A204.1 (cell line): Measurements from ENCODE around the gene FUT2.

ENCODE experiments used
- FAIRE-seq: peaks from 2 replicates; lab custom pipeline; 2012; peaks lifted over from hg19 to GRCh38; lab: Jason Lieb, UNC

The FUT2 gene

GRCh38 chr19:48731452-48731851 lies 35.7 kb downstream of the FUT2 start:
- no peak for FAIRE-seq

GRCh38 chr19:48734625-48735024 lies 38.9 kb downstream of the FUT2 start:
- no peak for FAIRE-seq

GRCh38 chr19:48735031-48735615 lies 39.4 kb downstream of the FUT2 start:
- FAIRE-seq: no peak

GRCh38 chr19:48737360-48737998 lies 41.7 kb downstream of the FUT2 start:
- FAIRE-seq: no peak

GRCh38 chr19:48738557-48739403 lies 43.0 kb downstream of the FUT2 start:
- FAIRE-seq: no peak

- no peak for FAIRE-seq
Observed at GRCh38 chr19:48739404-48740163, 43.8 kb downstream of the FUT2 start.

GRCh38 chr19:48740164-48740972 lies 44.6 kb downstream of the FUT2 start, which contains the start of gene RASIP1:
RASIP1 (minus strand) TSS chr19:48740610; CDS start chr19:48740282, 328 bp downstream.
- FAIRE-seq: no peak

GRCh38 chr19:48741129-48741999 lies 45.6 kb downstream of the FUT2 start:
- FAIRE-seq: no peak

- no peak for FAIRE-seq
Observed at GRCh38 chr19:48742096-48742495, 46.3 kb downstream of the FUT2 start.

GRCh38 chr19:48745208-48745995 lies 49.6 kb downstream of the FUT2 start:
- no peak for FAIRE-seq

GRCh38 chr19:48746110-48746509 lies 50.3 kb downstream of the FUT2 start:
- no peak for FAIRE-seq

GRCh38 chr19:48746738-48747575 lies 51.2 kb downstream of the FUT2 start, which contains the start of gene IZUMO1:
IZUMO1 (minus strand) TSS chr19:48746909; CDS start chr19:48745859, 1,050 bp downstream.
- no peak for FAIRE-seq

- no peak for FAIRE-seq
Observed at GRCh38 chr19:48749571-48750198, 53.9 kb downstream of the FUT2 start.

GRCh38 chr19:48750351-48750750 lies 54.6 kb downstream of the FUT2 start:
- FAIRE-seq: no peak

GRCh38 chr19:48750771-48751504 lies 55.2 kb downstream of the FUT2 start:
- FAIRE-seq: no peak

- FAIRE-seq: no peak
Observed at GRCh38 chr19:48751845-48752495, 56.2 kb downstream of the FUT2 start.
